Uterus (tissue), 2 donors: Measurements from ENCODE around the gene TOM1.

ENCODE experiments used
- CTCF ChIP-seq, 4 experiments: fragments of 200-600 bp in 2 of 4; fragments of 450-650 bp in 2 of 4; sonication (generic) in 2 of 4; IDR thresholded peaks; one replicate each; pipeline ENCODE4 v1.5.1; 2016 to 2019; ENCODE audit warnings: antibody characterized with exemption in 4 of 4, mild to moderate bottlenecking in 2 of 4, moderate library complexity in 1 of 4
- POLR2A ChIP-seq, 2 donors: fragments of 450-650 bp; IDR thresholded peaks; one replicate each; pipeline ENCODE4 v1.6.1; 2016; ENCODE audit warnings: antibody characterized with exemption in 2 of 2, mild to moderate bottlenecking in 1 of 2, moderate library complexity in 1 of 2

- TF ChIP-seq CTCF (IDR thresholded peaks at IDR 0.05) (no peak), POLR2A (IDR thresholded peaks at IDR 0.05) (no peak)
Observed at GRCh38 chr22:35373781-35374180, 74.1 kb downstream of the TOM1 start.
